NCI-H526 (cell line): Measurements from ENCODE around the gene PJVK.

Experiments used
- DNase-seq, 2 experiments: peaks; one replicate each; lab custom pipeline; 2025; lab: John Stamatoyannopoulos, UW

The PJVK gene

DNA sequence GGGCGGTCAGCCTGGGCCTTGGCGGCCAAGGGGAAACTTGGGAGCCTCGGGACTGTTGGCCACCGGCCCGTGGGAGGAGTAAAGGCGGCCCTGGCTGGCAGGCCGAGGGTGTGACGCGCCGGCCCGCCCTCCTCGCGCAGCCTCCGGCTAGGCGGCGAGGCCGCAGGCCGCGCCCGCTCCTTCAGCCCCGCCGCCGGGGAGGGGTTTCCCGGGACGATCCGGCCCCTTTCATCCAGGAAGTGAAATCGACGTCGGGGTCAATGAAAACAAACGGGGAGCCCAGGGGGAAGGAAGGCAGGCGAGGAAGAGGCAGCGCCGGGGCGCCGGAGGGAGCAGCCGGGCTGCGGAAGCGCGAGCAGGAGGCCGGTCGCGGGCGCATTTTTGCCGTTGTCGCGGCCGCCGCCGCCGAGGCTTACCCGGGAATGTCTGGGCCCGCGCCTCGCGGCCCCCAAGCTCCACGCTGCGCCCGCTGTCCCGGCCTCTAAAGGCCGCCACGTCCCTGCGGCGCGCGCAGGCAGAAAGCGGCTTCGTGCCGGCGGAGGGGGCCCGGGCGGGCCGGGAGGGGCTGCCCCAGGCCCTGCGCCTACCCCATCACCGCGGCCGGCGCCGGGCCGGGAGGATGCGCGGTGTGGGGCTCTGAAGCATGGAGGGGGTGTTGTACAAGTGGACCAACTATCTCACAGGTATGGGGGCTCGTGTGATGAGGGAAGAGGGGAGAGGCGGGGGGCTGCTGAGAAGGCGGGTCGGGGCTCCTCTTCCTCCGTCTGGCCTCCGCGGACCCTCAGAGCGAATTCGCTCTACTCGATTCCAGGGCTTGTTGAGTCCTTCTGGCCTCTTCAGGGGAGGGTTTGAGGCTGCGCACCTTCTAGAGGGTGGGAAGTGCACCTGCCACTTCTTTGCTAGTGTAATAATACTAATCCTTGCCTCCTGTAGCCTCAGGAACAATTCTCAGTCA lies 29.3 kb downstream of the PJVK start, which contains the start of gene PLEKHA3:
PLEKHA3 (plus strand) TSS at position 231 of the 955 bp plus-strand sequence; CDS start at position 644, 413 bp downstream.
- peak; percentile 83 to 95 for DNase-seq

DNA sequence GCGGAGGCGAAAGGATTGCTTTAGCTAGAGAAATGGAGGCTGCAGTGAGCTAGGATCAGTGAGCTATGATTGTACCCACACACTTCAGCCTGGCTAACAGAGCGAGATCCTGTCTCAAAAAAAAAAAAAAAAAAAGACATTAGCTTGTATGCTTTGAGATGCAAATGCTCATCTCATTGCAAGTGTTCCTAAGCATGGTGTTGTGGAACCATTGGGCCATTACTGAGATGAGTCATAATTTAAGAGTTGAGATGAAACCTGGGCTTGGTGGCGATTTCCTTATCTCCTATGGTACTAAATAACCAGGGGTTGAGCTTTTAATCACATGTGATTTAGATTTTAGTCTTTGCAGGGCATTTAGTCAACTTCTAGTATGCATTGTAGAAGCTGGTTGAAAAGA lies 31.3 kb downstream of the PJVK start:
- peak in 1 of 2 experiments; percentile 45 for DNase-seq

DNA sequence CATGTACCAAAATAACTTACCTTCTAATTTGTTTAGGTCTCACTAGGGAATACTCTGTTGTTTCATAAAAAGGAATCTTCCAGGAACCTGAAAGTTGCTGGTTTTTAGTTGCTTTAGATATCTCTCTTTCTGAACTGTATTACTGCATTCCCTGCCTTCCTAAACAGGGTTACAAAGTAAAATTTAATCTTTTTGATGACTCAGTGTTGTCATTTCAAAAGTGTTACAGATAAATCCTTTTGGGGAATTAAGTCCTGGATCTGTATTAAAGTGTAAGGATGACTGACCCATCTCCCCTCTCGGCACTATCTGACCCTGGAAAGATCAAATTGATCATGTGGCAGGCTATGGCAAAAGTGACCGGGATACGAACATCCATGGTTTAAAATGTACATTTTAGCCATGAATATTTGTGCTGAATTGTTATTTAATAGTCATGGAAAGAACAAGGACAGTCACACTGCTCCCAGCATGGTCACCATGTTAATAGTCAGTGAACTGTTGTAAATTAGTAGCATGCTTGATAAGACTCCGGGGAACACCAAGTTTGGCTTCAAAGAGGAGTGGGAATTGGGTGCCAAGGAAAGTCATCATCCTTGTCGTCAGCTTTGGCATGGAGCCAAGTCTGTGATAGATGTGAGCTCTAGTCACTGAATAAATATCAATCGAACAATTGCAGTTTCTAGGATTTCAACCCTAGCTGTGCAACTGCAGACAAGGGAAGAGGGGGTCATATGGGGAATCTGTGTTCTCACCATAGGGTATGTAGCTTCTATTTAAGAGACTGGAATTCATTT lies 33.3 kb downstream of the PJVK start:
- no peak for DNase-seq

GRCh38 chr2:178485356-178485755 lies 34.2 kb downstream of the PJVK start:
- DNase-seq, result no peak

GRCh38 chr2:178491612-178492011 lies 40.4 kb downstream of the PJVK start:
- no peak for DNase-seq

- DNase-seq, result no peak
Measured at GRCh38 chr2:178496049-178496448, 44.9 kb downstream of the PJVK start.

DNA sequence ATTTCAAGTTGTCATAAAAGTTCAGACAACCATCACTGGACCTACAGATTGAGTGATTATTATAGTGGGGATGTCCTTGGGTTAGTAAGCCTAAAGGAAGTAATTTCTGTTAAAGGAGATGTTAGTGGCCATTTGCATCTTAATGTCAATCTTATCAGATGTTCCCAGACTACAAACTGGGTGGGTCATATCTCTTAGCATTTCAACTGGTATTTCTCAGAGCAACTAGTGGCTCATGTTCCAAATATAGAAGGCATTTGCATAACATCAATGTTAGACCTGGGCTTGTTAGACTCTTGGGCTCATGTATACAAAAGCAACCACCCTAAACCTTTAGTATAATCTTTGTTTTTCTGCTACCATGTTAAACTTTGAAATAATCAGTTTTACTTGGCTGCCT lies 47.0 kb downstream of the PJVK start:
- peak; percentile 63 to 70 for DNase-seq

DNA sequence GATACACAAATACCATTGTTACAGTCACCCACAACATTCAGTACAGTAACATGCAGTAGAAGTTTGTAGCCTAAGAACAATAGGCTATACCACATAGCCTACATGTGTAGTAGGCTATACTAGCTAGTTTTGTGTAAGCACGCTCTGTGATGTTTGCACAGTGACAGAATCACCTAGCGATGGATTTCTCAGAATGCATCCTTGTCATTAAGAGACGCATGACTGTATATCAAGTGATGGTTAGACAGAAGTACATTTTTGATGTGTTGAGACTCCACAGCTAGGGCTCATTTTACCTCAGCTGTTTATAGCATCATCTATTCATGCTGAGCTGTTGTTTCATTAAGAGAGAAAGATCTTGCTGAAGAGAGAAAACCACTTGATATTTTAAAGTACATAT lies 48.5 kb downstream of the PJVK start:
- no peak for DNase-seq

DNA sequence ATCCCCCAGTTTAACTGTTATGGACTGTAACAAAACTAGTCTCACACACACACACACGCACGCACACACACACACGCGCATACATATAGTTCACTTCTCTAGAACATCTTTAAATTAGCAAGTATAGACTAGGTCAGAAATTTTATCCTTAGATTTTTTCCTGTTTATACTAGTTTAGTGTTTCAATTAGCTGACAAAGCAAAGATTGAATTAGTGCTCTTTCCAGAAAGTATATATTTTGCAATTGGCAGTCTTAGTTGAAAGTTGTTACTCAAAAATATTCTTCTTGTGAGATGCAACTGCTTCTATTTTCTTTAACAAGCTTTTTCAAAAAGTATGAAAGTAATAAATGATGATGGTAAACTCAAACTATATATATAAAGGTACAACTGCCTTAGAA lies 51.6 kb downstream of the PJVK start:
- DNase-seq, result no peak

- DNase-seq, result no peak
Measured at GRCh38 chr2:178506101-178506500, 54.9 kb downstream of the PJVK start.

- DNase-seq, result no peak
Measured at GRCh38 chr2:178506524-178506923, 55.3 kb downstream of the PJVK start.

- no peak for DNase-seq
Measured at GRCh38 chr2:178506949-178507348, 55.8 kb downstream of the PJVK start.

DNA sequence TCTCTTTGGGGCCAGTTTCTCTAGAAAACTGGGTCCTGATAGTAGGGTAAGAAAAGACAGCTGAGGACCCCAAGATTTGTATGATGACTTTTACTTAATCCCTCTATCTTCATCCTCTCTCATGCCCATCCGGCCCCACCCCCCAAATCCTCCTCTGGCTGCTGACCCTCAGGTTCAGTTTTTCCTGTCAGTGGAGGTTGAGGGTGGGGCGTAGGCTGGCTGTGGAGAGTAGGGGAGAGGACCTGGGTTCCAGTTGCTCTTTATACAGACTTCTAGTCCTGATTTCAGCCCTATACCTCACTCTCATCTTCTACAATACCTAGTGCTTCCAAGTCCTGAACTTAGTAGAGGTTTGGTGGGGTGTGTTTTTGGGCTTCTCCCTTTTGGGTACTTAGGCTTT lies 57.5 kb downstream of the PJVK start:
- DNase-seq, result no peak

DNA sequence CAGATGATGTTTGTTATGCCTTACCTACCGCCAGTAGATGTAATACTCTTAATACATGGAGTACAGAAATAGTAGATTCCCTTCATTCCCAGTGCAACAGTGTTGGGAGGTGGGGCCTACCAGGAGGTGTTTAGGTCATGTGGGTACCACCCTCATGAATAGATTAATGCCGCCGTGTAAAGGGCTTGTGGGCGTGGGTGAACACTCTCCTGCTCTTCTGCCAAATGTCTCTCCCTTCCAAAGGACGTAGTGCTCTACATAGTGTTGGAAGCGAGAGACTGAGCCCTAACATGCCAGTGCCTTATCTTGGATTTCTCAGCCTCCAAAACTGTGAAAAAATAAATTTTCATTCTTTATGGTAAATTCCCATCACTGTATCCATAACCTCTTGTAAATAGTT lies 59.2 kb downstream of the PJVK start:
- no peak for DNase-seq
